Ishikawa (cell line): Measurements from ENCODE around the gene STMP1.
A peak's percentile ranks its signal among the peaks of the same experiment; 100 is the strongest.

Experiments used
- CEBPB ChIP-seq: IDR thresholded peaks from 2 replicates; pipeline ENCODE4 v1.6.1; 2012
- CREB1 ChIP-seq: IDR thresholded peaks from 2 replicates; pipeline ENCODE4 v1.6.1; 2012; ENCODE audit warnings: low read depth
- EGR1 ChIP-seq: IDR thresholded peaks from 2 replicates; pipeline ENCODE4 v1.6.1; 2012
- EP300 ChIP-seq: IDR thresholded peaks from 2 replicates; pipeline ENCODE4 v1.6.1; 2012; ENCODE audit warnings: borderline replicate concordance
- FOXM1 ChIP-seq: IDR thresholded peaks from 2 replicates; pipeline ENCODE4 v1.6.1; 2012; ENCODE audit warnings: low read depth, borderline replicate concordance
- NFIC ChIP-seq: IDR thresholded peaks from 2 replicates; pipeline ENCODE4 v1.6.1; 2012
- RAD21 ChIP-seq: IDR thresholded peaks from 2 replicates; pipeline ENCODE4 v1.6.1; 2012; ENCODE audit warnings: low read depth
- TAF1 ChIP-seq: IDR thresholded peaks from 2 replicates; pipeline ENCODE4 v1.6.1; 2012; ENCODE audit warnings: low read depth, mild to moderate bottlenecking
- TCF12 ChIP-seq: IDR thresholded peaks from 2 replicates; pipeline ENCODE4 v1.6.1; 2012; ENCODE audit warnings: low read depth
- TEAD4 ChIP-seq: IDR thresholded peaks from 2 replicates; pipeline ENCODE4 v1.6.1; 2012
- YY1 ChIP-seq: IDR thresholded peaks from 2 replicates; pipeline ENCODE4 v1.6.1; 2012; ENCODE audit warnings: low read depth
- ZBTB7A ChIP-seq: IDR thresholded peaks from 2 replicates; pipeline ENCODE4 v1.6.1; 2012; ENCODE audit warnings: low read depth
- TF ChIP-seq, protein P1 (sequence below): IDR thresholded peaks from 2 replicates; pipeline ENCODE4 v1.6.1; 2012; ENCODE audit warnings: low read depth, mild to moderate bottlenecking
- TF ChIP-seq, protein P2 (sequence below): IDR thresholded peaks from 2 replicates; pipeline ENCODE4 v1.6.1; 2012
- TF ChIP-seq, protein P3 (sequence below): IDR thresholded peaks from 2 replicates; pipeline ENCODE4 v1.6.1; 2012

STMP1 gene

DNA sequence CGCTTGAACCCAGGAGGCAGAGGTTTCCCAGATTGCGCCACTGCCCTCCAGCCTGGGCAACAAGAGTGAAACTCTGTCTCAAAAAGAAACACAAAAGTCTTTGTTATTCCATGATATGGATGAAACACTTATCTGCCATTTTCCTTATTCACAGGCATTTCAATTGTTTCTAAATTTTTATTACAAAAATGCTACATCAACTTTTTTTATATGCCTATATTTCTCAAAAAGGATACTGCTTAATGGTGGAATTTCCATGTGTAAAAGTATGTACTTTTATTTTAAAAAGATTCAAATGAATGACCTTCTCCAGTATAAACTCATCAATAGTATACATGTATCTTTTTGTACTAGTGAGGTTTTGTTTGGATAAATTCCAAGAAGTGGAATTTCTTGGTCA, 41.9 kb upstream of the STMP1 start:
- TF ChIP-seq YY1 (no peak), EP300 (no peak), TCF12 (no peak), EGR1 (no peak), TEAD4 (no peak), FOXM1 (no peak), CEBPB (no peak), CREB1 (no peak), ZBTB7A (no peak), TAF1 (no peak), NFIC (no peak), RAD21 (no peak)
- TF ChIP-seq, protein P1, sequence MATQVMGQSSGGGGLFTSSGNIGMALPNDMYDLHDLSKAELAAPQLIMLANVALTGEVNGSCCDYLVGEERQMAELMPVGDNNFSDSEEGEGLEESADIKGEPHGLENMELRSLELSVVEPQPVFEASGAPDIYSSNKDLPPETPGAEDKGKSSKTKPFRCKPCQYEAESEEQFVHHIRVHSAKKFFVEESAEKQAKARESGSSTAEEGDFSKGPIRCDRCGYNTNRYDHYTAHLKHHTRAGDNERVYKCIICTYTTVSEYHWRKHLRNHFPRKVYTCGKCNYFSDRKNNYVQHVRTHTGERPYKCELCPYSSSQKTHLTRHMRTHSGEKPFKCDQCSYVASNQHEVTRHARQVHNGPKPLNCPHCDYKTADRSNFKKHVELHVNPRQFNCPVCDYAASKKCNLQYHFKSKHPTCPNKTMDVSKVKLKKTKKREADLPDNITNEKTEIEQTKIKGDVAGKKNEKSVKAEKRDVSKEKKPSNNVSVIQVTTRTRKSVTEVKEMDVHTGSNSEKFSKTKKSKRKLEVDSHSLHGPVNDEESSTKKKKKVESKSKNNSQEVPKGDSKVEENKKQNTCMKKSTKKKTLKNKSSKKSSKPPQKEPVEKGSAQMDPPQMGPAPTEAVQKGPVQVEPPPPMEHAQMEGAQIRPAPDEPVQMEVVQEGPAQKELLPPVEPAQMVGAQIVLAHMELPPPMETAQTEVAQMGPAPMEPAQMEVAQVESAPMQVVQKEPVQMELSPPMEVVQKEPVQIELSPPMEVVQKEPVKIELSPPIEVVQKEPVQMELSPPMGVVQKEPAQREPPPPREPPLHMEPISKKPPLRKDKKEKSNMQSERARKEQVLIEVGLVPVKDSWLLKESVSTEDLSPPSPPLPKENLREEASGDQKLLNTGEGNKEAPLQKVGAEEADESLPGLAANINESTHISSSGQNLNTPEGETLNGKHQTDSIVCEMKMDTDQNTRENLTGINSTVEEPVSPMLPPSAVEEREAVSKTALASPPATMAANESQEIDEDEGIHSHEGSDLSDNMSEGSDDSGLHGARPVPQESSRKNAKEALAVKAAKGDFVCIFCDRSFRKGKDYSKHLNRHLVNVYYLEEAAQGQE, result no peak
- TF ChIP-seq, protein P2, sequence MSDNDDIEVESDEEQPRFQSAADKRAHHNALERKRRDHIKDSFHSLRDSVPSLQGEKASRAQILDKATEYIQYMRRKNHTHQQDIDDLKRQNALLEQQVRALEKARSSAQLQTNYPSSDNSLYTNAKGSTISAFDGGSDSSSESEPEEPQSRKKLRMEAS, result no peak
- TF ChIP-seq, protein P3, sequence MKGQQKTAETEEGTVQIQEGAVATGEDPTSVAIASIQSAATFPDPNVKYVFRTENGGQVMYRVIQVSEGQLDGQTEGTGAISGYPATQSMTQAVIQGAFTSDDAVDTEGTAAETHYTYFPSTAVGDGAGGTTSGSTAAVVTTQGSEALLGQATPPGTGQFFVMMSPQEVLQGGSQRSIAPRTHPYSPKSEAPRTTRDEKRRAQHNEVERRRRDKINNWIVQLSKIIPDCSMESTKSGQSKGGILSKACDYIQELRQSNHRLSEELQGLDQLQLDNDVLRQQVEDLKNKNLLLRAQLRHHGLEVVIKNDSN, result no peak

DNA sequence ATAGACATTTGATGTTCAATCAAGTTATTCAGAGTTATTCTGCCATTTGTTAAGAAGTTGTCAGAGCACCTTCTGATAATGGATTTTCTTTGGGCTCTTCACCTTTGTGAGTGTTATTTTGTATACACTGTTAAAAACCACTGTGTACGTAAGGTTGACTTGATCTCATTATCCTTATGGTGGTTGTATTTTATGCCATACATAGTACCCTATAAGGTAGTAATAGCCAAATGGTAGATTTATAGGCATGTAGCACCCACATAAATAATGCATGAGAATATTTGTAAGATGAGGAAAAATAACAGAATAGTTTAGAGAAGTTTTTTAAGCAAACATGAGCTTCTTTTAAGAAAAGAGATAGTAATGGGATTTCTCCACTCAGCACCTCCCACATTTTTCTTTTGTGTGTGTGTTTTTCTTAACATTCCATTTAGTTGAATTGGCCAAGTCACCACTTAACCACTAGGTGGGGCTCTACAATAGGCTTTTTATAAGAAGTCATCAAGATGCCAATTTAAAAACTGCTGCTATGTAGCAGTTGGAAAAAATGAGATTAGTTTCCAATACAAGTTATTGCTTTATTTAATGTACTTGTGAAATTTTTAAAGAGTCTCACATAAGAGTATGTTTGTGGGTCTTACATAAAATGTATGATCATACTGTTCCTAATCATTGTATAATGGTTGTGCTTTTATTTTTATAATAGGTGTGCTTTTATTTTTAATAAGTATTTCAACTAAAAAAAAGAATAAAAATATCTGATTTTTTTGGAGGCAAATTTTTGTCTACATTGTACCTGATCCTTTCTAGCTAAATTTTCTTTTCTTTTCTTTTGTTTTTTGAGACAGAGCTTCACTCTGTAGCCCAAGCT, 41.1 kb upstream of the STMP1 start:
- TF ChIP-seq TAF1, result no peak
- TF ChIP-seq RAD21, result peak; percentile 36; the same call in 1 of the 2 replicates

DNA sequence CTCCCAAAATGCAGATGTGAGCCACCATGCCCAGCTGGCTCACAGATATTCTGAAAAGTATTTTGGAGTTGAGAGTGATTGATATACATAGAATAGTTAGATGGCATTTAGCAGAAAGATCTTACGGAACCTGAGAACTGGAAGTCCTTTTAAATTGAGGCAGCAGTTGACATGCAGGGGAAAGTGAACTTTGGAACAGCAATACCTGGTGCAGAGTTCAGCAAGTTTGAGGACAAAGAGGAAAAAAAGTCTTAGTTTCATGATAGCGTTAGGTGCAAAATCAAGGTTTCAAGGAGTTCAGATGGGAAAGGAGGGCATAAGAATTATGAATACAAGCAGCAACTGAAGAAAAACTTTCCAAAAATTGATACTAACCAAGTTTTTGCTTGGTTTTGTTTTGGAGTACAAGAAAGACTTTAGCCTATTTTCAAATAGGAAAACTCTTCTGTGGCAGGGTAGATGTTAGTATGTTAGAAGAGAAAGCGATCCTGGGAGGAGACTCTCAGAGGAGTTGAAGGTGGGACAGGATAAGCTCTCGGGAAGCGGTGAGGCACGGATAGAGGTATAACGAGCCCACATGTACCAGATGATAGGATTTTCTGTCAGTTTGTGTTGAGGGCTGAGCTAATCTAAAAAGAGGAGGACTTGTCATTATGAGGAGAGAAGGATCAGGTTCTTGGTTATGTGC, 28.0 kb upstream of the STMP1 start:
- TF ChIP-seq TAF1, result no peak
- TF ChIP-seq FOXM1, result no peak
- TF ChIP-seq YY1, result no peak
- TF ChIP-seq TCF12, result no peak
- no peak for TF ChIP-seq CEBPB
- TF ChIP-seq NFIC, result no peak
- TF ChIP-seq, protein P3, result no peak
- TF ChIP-seq EP300, result no peak
- TF ChIP-seq, protein P1, result no peak
- TF ChIP-seq EGR1, result no peak
- no peak for TF ChIP-seq CREB1
- no peak for TF ChIP-seq RAD21
- TF ChIP-seq, protein P2, result no peak
- TF ChIP-seq ZBTB7A, result no peak

DNA sequence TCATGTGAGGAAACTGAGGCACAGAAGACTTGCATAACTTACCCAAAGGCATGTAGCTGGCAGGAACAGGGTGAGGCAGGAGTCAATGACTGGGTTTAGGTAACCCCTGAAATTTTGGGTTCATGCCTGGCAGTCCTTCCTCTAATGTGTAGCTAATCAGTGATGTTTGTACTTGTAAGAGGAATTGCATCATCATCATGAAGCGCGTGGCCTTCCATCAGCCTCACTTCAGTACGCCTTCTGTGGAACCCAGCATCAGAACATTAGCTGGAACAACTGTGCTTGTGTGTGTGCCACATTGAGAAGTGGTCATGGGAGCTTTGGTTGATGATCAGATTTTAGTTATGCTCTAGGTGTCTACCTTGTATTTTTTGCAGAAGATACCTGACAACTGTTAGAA, 18.2 kb upstream of the STMP1 start:
- TF ChIP-seq, protein P3, result no peak

DNA sequence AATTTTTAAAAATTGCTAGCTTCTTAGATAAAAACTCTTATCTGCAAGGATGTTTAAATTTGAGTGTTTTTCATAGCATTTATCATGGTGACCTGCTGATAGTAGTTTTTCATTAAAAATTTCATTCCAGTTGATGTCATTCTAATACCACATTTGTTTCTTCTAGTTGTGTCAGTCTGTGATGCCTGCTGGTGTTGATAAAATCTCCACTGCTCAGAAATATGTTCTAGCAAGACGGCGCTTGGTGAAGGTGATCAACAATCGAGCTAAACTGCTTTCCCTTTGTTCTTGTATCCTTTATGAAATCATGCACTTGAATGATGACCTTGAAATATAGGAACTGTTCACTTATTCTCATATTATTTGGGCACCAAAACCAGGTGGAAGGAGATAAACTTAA, 17.6 kb upstream of the STMP1 start:
- TF ChIP-seq TEAD4, result no peak

DNA sequence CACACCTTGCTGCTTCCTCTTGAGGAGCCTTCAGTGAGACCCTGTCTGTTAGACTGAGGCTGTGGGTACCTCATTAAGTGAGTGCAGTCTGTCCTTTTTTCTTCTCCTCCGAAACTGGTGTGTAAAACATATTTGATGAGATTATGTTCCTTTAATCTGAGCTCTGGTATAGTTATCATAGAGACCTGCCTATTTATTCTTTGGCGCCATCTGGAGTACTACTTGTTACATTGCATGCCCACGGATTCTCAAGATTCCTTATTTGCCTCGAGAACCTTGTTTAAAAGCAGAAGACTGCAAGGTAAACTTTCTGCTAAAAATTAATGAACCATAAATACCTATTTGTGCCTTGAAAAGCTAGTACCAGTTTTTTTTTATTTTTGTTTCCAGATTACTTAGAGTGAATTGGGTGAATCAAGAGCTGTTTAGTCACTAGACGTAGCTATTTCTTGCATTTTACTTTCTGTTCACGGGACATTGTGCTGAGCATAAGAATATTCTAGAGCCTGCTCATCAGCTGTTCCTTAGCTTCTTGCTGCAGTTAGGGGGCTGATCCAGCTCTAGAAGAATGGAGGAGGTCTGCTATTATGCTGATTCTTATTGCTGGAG, 16.9 kb upstream of the STMP1 start:
- TF ChIP-seq ZBTB7A (no peak), CEBPB (no peak), FOXM1 (no peak), RAD21 (peak; percentile 45; the same call in 1 of the 2 replicates), TCF12 (no peak)
- TF ChIP-seq, protein P3, result no peak
- TF ChIP-seq, protein P1, result no peak
- TF ChIP-seq, protein P2, result no peak
